ENCODE data around the gene NCAM1. TPM values are rescaled to one million over a fixed set of nuclear protein-coding genes. Genes with fewer than 3 reads are reported as not detected.
"Not testable (repeated sequence)": the region's sequence is repeated elsewhere in the genome, so short reads cannot be mapped to it uniquely, and the experiment has no call there.

The NCAM1 gene
- total RNA-seq, 1 donor from 2014 or later, result 3.1 TPM

DNA sequence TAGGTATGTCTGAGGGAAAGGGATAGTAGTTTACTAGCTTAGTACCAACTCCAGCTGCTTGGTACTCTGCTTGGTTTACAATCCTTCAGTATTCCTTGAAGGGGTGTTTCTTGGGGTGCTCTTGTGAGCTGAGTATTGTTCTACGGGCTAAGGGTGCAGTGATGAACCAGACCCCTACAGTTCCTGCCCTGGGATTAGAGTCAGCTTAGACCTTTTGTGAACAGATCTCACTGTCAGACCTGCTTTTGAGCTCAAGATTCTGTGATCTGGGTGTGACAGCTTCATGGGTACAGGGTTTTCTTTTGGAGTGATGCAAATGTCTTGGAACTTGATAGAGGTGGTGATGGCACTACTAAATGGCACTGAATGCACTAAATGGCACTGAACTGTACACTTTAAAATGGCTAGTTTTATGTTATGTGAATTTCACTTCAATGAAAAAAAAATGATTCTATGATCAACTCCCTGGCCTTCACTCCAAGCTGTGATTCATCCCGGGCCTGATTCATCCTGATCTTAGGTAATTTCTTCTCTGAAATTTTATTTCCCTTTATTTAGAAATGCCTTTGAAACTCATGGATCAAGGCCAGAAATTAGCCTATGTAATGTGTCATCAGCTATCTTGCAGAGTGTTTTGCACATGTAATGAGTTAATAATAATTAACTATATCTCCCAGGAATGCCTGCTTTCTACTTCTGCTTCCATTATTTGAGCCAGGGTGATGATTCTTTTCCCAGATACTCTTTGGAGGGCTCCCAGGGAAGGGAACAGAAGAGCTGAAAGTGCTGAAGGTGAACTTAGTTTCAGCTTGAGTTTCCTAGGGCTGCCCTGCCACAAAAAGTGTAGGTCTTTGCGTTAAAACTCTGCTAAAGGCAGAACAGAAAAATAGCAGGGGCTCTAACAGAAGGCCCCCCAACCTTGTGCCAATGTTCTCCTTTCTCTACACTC lies 87.9 kb downstream of the NCAM1 start:
- no peak overlapping the region for H3K4me3 ChIP-seq (ENCODE audit: low read depth, low read length)
- TF ChIP-seq, protein P1, sequence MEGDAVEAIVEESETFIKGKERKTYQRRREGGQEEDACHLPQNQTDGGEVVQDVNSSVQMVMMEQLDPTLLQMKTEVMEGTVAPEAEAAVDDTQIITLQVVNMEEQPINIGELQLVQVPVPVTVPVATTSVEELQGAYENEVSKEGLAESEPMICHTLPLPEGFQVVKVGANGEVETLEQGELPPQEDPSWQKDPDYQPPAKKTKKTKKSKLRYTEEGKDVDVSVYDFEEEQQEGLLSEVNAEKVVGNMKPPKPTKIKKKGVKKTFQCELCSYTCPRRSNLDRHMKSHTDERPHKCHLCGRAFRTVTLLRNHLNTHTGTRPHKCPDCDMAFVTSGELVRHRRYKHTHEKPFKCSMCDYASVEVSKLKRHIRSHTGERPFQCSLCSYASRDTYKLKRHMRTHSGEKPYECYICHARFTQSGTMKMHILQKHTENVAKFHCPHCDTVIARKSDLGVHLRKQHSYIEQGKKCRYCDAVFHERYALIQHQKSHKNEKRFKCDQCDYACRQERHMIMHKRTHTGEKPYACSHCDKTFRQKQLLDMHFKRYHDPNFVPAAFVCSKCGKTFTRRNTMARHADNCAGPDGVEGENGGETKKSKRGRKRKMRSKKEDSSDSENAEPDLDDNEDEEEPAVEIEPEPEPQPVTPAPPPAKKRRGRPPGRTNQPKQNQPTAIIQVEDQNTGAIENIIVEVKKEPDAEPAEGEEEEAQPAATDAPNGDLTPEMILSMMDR (conservative IDR thresholded peaks at IDR 0.05; ENCODE audit: low read depth, low read length), result no peak
- peak; percentile 60 for DNase-seq (ENCODE audit: low read depth)

DNA sequence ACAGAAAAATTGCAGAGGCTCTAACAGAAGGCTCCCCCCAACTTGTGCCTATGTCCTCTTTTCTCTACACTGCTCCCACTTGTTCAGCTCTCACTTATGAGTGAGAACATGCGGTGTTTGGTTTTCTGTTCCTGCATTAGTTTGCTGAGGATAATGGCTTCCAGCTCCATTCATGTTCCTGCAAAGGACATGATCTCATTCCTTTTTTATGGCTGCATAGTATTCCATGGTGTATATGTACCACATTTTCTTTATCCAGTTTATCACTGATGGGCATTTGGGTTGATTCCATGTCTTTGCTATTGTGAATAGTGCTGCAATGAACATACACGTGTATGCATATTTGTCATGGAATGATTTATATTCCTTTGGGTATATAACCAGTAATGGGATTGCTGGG lies 91.8 kb downstream of the NCAM1 start:
- DNase-seq (ENCODE audit: low read depth); H3K4me3 ChIP-seq (ENCODE audit: low read depth, low read length): not testable (repeated sequence)

DNA sequence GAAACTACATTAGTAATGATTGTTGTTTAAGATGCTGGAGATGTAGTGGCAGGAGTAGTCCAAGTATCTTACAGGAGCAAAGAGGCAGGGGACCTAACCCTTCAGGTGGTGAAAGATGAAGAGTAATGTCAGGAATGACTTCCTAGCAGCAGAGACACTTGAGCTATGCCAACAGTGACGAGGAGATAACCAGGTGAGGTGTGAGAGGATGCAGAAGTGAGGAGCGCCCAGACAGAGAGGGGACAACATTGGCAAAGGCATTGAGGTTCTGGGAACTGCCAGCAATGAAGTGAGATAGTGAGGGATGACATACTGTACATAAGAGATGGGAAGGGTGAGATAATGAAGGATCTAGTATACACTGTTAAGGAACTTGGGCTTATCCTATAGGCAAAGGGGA lies 95.8 kb downstream of the NCAM1 start:
- no peak for DNase-seq (ENCODE audit: low read depth)
- no peak overlapping the region for H3K4me3 ChIP-seq (ENCODE audit: low read depth, low read length)
- TF ChIP-seq, protein P1 (conservative IDR thresholded peaks at IDR 0.05; ENCODE audit: low read depth, low read length), result no peak

DNA sequence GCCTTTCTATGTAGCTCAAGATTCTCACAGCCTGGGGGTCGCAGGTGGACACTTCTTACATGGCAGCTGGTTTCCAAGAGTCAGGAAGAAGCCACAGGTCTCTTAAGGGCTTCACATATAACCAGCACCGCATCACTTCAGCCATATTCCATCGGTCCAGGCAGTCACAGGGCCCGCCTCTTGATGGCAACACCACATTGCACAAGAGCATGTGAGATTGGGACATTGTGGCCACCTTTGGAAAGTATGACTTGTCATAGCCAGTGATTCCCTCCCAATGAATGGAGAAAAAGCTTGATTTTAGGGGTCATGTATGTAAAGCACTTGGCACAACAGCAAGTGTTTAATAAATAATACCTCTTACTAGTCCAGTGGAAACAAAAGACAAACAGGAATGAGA lies 98.3 kb downstream of the NCAM1 start:
- no peak for DNase-seq (ENCODE audit: low read depth)
- TF ChIP-seq, protein P1 (conservative IDR thresholded peaks at IDR 0.05; ENCODE audit: low read depth, low read length), result no peak
- no peak overlapping the region for H3K4me3 ChIP-seq (ENCODE audit: low read depth, low read length)

DNA sequence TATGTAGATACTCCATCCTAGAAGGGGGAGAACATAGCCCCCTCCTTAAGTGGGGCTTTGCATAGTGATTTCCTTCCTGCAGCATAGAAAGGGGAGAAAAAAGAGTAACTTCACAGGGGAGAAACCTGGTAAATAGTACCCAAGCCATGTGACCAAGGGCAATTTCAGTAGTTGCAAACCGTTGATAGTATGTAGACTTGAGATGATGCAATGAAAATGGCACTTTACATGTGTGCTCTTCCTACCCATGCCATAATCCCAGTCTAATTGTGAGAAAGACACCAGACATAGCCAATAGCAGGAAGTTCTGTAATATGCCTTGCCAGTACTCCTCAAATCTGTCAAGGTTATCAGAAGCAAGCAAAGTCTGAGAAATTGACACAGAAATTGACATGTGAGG lies 104.1 kb downstream of the NCAM1 start:
- no peak for DNase-seq (ENCODE audit: low read depth)
- no peak overlapping the region for H3K4me3 ChIP-seq (ENCODE audit: low read depth, low read length)
- TF ChIP-seq, protein P1 (conservative IDR thresholded peaks at IDR 0.05; ENCODE audit: low read depth, low read length), result no peak

DNA sequence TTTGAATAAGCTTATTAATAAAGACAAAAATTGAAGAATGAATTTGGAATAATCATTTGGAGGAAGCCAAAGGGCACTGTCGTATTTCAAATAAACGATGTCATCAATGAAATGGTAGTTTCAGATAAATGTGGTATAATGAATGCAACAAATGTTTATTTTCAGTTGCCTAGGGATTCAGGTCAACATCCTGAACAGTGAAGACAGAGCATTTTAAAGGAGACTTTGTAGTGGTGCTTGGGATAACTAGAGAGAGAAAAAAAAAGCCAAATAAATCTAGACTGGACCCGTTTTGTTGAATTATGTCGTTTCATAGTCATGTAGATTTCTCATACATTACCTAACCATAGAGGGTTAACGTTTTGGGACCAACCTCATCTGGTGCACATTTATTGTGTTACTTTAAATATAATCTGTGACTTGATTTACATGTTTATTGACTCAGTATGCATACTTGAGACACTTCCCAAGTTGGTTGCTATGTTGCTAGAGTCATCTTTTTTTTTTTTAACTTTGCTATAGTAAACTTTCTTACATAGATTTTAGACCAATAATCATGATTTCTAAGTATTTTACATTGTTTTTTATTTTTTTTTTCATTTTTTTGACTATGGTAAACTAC lies 111.1 kb downstream of the NCAM1 start:
- no peak for DNase-seq (ENCODE audit: low read depth)
- H3K4me3 ChIP-seq (ENCODE audit: low read depth, low read length), result no peak overlapping the region
- TF ChIP-seq, protein P1 (conservative IDR thresholded peaks at IDR 0.05; ENCODE audit: low read depth, low read length), result no peak

DNA sequence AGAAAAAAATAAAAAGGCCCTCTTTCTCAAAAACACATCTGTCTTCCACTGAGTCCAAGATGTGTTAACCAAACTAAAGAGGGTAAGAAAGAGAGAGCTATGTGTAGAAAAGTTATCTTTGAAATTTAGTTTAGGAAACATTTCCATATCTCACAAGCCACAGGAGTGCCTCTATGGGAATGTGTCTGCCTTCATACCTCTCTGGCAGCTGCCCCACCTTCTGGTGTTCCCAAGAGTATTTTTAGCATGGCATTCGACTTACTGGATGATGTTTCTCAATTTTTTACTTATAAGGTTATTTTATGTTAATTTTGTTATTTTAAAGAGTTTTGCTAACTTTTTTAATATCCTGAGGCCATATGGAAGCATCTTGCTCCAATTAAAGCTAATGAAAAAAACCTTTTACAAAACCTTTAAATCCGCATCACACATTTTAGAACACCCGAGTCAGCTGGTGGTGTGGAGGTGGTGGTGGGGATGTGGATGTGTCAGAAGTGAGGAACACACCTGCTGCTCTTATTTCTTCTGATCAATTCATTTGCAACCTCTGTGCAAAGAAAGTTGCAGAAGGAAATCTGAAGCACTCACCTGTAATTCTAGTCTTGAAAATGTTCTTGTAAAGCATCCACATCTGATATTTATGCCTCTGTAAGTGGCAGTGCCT lies 112.2 kb downstream of the NCAM1 start:
- TF ChIP-seq, protein P1 (conservative IDR thresholded peaks at IDR 0.05; ENCODE audit: low read depth, low read length), result no peak
- no peak for DNase-seq (ENCODE audit: low read depth)
- H3K4me3 ChIP-seq (ENCODE audit: low read depth, low read length), result no peak overlapping the region
